ENCODE data around the gene ZSCAN12. TPM values are rescaled to one million over a fixed set of nuclear protein-coding genes. Genes with fewer than 3 reads are reported as not detected.

Gene ZSCAN12
- total RNA-seq, 1 donor from 2014 or later: 12.4 TPM

DNA sequence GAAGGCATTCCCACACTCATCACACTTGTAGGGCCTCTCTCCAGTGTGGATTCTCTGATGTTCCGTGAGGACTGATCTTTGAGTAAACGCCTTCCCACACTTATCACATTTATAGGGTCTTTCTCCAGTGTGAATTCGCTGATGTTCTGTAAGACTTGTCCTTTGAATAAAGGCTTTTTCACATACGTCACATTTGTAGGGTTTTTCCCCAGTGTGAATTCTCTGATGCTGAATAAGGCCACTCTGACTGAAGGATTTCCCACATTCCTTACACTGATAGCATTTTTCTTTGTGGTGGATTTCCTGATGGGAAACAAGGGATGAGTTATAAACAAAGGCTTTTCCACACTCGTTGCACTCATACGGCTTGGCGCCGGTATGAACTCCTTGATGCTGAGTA is 8.9 kb downstream of the ZSCAN12 start:
- H3K27me3 Mint-ChIP-seq: no peaks in the 10 kb centered on the region
- no peak overlapping the region for H3K4me3 Mint-ChIP-seq
- DNase-seq (ENCODE audit: extremely low spot score, unreplicated experiment): no peak
- H3K36me3 Mint-ChIP-seq: peaks cover 44% of the 10 kb centered on the region
- TF ChIP-seq, protein P1, sequence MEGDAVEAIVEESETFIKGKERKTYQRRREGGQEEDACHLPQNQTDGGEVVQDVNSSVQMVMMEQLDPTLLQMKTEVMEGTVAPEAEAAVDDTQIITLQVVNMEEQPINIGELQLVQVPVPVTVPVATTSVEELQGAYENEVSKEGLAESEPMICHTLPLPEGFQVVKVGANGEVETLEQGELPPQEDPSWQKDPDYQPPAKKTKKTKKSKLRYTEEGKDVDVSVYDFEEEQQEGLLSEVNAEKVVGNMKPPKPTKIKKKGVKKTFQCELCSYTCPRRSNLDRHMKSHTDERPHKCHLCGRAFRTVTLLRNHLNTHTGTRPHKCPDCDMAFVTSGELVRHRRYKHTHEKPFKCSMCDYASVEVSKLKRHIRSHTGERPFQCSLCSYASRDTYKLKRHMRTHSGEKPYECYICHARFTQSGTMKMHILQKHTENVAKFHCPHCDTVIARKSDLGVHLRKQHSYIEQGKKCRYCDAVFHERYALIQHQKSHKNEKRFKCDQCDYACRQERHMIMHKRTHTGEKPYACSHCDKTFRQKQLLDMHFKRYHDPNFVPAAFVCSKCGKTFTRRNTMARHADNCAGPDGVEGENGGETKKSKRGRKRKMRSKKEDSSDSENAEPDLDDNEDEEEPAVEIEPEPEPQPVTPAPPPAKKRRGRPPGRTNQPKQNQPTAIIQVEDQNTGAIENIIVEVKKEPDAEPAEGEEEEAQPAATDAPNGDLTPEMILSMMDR (conservative IDR thresholded peaks at IDR 0.05): no peak
- H3K9me3 Mint-ChIP-seq: no peaks in the 10 kb centered on the region
- no peak overlapping the region for H3K27ac Mint-ChIP-seq
- H3K4me1 Mint-ChIP-seq (ENCODE audit: unreplicated experiment): peaks cover 13% of the 10 kb centered on the region

- peaks cover 12% of the 10 kb centered on the region for H3K4me1 Mint-ChIP-seq (ENCODE audit: unreplicated experiment)
- TF ChIP-seq, protein P1 (conservative IDR thresholded peaks at IDR 0.05): no peak
- no peaks in the 10 kb centered on the region for H3K27me3 Mint-ChIP-seq
- peaks cover 45% of the 10 kb centered on the region for H3K36me3 Mint-ChIP-seq
- H3K9me3 Mint-ChIP-seq: peaks cover 5% of the 10 kb centered on the region
- H3K4me3 Mint-ChIP-seq: no peak overlapping the region
- peak overlapping the region; percentile 91 for H3K27ac Mint-ChIP-seq
- DNase-seq (ENCODE audit: extremely low spot score, unreplicated experiment): no peak
These were observed 15.4 kb downstream of the ZSCAN12 start for GRCh38 chr6:28384143-28384533.

DNA sequence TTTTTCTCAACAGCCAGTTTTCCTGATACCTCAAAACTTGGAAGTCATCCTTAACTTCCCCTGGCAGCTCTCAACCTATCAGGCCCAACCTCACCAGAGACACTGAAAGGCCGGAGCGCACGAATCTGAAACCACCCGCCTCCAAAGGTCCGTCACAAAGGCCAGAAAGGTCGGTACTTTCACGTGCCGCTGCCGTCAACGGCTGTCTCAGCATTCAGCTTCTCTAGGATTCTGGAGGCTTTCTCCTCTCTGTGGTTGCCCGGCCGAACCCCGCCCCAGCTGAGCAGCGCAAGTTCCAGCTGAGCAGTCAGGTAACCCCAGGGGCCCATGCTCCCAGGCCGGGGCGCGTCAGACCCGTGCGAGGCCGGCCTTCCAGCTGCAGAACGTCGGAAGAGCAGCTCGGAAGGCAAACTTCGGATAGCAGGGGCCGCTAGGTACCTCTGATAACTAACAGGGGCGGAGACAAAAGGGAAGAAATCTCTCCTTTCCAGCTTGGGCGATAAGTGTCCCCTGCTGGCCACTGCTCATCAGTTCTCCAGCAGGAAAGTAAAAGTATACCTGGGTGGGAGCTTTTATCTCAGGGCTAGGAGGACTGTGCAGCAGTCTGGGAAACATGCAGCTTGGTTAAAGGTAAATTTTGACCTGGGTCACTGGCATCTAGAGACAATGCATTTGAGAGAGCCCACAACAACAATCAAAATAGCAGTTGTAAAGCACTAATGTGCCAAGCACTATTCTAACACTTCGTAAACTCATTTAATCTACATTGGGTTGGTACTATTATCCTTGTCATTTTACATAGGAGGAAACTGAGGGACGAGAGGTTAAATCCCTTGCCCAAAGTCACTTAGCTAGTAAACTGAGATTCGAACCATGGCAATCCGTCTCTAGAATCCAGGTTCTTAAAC is 16.1 kb downstream of the ZSCAN12 start:
- Mint-ChIP-seq H3K9me3 (peaks cover 5% of the 10 kb centered on the region), H3K36me3 (peaks cover 44% of the 10 kb centered on the region), H3K4me1 (ENCODE audit: unreplicated experiment) (peaks cover 12% of the 10 kb centered on the region), H3K27me3 (no peaks in the 10 kb centered on the region), H3K27ac (peak overlapping the region; percentile 91), H3K4me3 (peak overlapping the region; percentile 90)
- DNase-seq (ENCODE audit: extremely low spot score, unreplicated experiment): peak; percentile 81
- TF ChIP-seq, protein P1 (conservative IDR thresholded peaks at IDR 0.05): peak; percentile 75

DNA sequence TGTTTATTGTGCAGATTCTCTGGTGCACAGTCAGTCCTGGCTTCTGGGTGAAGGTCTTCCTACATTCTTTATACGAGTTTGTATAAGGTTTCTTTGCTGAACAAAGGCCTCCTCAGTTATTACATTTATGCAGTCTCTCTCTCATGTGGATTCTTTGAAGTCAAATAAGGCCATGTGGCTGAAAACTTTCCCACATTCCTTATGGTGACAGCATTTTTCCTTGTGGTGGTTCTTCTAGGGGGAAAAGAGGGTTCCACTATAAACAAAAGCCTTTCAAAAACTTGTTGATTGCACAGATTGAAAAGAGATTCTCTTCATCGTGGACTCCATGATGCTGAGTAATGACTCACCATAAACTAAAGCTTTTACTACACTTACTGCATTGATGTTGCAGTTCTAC is 19.2 kb downstream of the ZSCAN12 start:
- Mint-ChIP-seq H3K9me3 (peaks cover 5% of the 10 kb centered on the region), H3K36me3 (peaks cover 53% of the 10 kb centered on the region), H3K4me1 (ENCODE audit: unreplicated experiment) (peaks cover 12% of the 10 kb centered on the region), H3K27me3 (no peaks in the 10 kb centered on the region), H3K4me3 (no peak overlapping the region), H3K27ac (no peak overlapping the region)
- TF ChIP-seq, protein P1 (conservative IDR thresholded peaks at IDR 0.05): no peak
- DNase-seq (ENCODE audit: extremely low spot score, unreplicated experiment): no peak

DNA sequence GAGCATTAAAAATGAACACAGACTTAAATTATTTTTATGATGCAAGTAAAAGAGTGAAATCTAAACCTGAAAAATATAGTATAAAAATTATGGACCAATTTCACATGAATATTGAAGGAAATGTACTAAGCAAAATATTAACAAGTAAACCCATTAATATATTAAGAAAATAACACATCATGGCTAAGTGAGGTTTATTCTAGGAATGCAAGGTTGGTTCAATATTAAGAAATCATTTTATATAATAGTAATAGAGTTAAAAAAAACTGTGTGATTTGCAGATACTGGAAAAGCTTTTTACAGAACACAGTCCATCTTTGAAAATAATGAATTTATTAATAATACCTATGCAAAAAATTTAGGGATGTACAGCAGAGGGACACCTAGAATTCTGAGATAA is 20.9 kb downstream of the ZSCAN12 start:
- Mint-ChIP-seq H3K36me3 (peaks cover 56% of the 10 kb centered on the region), H3K27me3 (no peaks in the 10 kb centered on the region), H3K4me1 (ENCODE audit: unreplicated experiment) (peaks cover 9% of the 10 kb centered on the region), H3K4me3 (no peak overlapping the region), H3K9me3 (peaks cover 5% of the 10 kb centered on the region), H3K27ac (no peak overlapping the region)
- TF ChIP-seq, protein P1 (conservative IDR thresholded peaks at IDR 0.05): no peak
- DNase-seq (ENCODE audit: extremely low spot score, unreplicated experiment): no peak

Data from type B pancreatic cell (in vitro differentiated cells).